ENCODE data around the gene GGNBP2.

GRCh38 chr17:36504156-36504545 is 40.6 kb upstream of the GGNBP2 start:
- TF ChIP-seq GATA2 (IDR thresholded peaks at IDR 0.05; ENCODE audit: low read depth, low read length) (no peak), GATA3 (IDR thresholded peaks at IDR 0.05; ENCODE audit: low read depth, low read length) (no peak)
